HG03025 (cell line): ENCODE data around the gene HAND2.

Experiments
- ATAC-seq: cut with Tn5 transposase; IDR thresholded peaks from one replicate; pipeline ENCODE4 v1.9.1; 2021; ENCODE audit warnings: mild to moderate bottlenecking, moderate library complexity; ENCODE audit not compliant: unreplicated experiment, low FRiP score

HAND2 gene

GRCh38 chr4:173485164-173485563, 44.9 kb downstream of the HAND2 start:
- no peak for ATAC-seq

- ATAC-seq, result no peak
Measured at GRCh38 chr4:173482330-173482931, 47.6 kb downstream of the HAND2 start.

- no peak for ATAC-seq
Measured at GRCh38 chr4:173478913-173479283, 51.1 kb downstream of the HAND2 start.

- no peak for ATAC-seq
Measured at GRCh38 chr4:173478201-173478912, 51.7 kb downstream of the HAND2 start.

- no peak for ATAC-seq
Measured at GRCh38 chr4:173477016-173477415, 53.0 kb downstream of the HAND2 start.
